ENCODE results near the gene RFC4. TPM values are rescaled to one million over a fixed set of nuclear protein-coding genes. Genes with fewer than 3 reads are reported as not detected.

RFC4 gene
- total RNA-seq, 2 experiments from 2014 or later = 75.2 to 77.6 TPM

- POLR2A ChIA-PET = no interaction called here
- no peak overlapping the region for H3K27ac Mint-ChIP-seq
- peaks cover 8% of the 10 kb centered on the region for H3K4me1 Mint-ChIP-seq
- H3K9me3 Mint-ChIP-seq = no peaks in the 10 kb centered on the region
- H3K27me3 Mint-ChIP-seq = no peaks in the 10 kb centered on the region
- no peak overlapping the region for H3K4me3 Mint-ChIP-seq
- peaks cover 7% of the 10 kb centered on the region for H3K36me3 Mint-ChIP-seq
- no peak for ATAC-seq (ENCODE audit: low read depth)
- no peak for DNase-seq
These were observed 27.1 kb downstream of the RFC4 start for GRCh38 chr3:186779204-186779603.

GRCh38 chr3:186775999-186776398 lies 30.3 kb downstream of the RFC4 start:
- no peak for DNase-seq
- H3K36me3 Mint-ChIP-seq = peaks cover 2% of the 10 kb centered on the region
- H3K27ac Mint-ChIP-seq = no peak overlapping the region
- no peaks in the 10 kb centered on the region for H3K9me3 Mint-ChIP-seq
- H3K4me3 Mint-ChIP-seq = no peak overlapping the region
- POLR2A ChIA-PET = no interaction called here
- H3K4me1 Mint-ChIP-seq = peaks cover 17% of the 10 kb centered on the region
- no peak for ATAC-seq (ENCODE audit: low read depth)
- no peaks in the 10 kb centered on the region for H3K27me3 Mint-ChIP-seq

DNA sequence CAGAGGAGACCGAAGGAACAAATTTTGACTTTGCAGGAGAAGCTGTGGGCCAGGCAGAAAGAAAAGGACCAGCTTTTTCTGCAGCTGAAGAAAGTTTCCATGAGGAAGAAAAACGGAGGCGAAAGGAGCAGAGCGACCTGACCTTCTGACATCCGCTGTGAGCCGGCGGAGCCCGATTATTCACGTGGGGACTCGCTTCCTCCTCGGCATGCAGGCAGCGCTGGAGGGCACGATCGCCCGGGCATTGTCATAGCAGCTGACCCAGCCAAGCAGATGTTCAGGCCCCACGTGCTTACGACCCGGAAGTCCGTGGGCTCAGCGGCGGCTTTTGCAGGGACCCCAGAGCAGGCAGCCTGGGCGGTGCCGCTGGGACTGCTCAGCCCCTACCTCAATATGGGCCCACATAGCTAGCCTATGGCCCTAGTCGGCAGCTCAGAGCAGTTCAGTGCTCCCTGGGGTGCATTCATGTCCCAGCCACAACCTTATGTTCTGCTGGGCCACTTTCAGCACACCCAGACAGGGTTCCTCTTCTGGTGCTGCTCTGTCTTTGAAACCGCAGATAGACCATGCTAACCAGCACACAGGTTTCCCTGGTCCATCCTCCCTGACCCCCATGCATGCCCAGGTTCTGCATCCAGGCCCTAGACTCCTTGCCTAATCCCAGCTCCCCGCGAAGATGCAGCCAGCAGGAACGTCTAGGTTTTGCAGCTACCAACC lies 33.4 kb downstream of the RFC4 start:
- no peaks in the 10 kb centered on the region for H3K9me3 Mint-ChIP-seq
- H3K4me3 Mint-ChIP-seq = peak overlapping the region; percentile 96
- H3K27ac Mint-ChIP-seq = peak overlapping the region; percentile 97
- POLR2A ChIA-PET = interaction anchor here (0.9 to 6.8 kb wide), 7 partner anchors 11 to 835 kb away, joined by 3 to 117 read pairs (median 5); partner anchors contain the start of genes EIF4A2 and TRA2B
- peak; percentile 96 for ATAC-seq (ENCODE audit: low read depth)
- peak; percentile 74 for DNase-seq
- H3K36me3 Mint-ChIP-seq = peaks cover 2% of the 10 kb centered on the region
- H3K4me1 Mint-ChIP-seq = peaks cover 17% of the 10 kb centered on the region
- H3K27me3 Mint-ChIP-seq = no peaks in the 10 kb centered on the region

DNA sequence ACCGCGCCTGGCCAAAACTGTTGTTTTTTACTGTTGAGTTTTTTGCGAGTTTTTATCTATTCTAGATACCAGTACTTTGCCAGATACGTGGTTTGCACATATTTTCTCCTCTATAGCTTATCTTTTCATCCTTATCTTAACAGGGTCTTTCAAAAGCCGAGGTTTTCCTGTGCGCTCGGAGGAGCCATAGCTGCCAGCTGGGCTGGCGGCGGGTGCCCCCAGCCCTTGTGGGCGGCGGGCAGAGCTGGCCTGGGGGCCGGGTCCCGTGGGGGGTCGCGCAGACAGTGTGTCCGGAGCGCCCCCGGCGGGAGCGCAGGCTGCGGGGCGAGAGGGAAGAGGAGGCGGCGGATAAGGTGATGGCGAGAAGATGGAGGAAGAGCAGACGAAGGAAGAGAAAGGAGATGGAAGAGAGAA lies 34.0 kb downstream of the RFC4 start:
- no peaks in the 10 kb centered on the region for H3K27me3 Mint-ChIP-seq
- POLR2A ChIA-PET = interaction anchor here (0.9 to 6.8 kb wide), 7 partner anchors 11 to 834 kb away, joined by 3 to 117 read pairs (median 5); partner anchors contain the start of genes EIF4A2 and TRA2B
- peaks cover 17% of the 10 kb centered on the region for H3K4me1 Mint-ChIP-seq
- ATAC-seq (ENCODE audit: low read depth) (peak; percentile 35), DNase-seq (peak; percentile 57)
- H3K9me3 Mint-ChIP-seq = no peaks in the 10 kb centered on the region
- peaks cover 2% of the 10 kb centered on the region for H3K36me3 Mint-ChIP-seq
- H3K4me3 Mint-ChIP-seq = peak overlapping the region; percentile 96
- peak overlapping the region; percentile 97 for H3K27ac Mint-ChIP-seq

- no peak overlapping the region for H3K4me3 Mint-ChIP-seq
- POLR2A ChIA-PET = no interaction called here
- no peak overlapping the region for H3K27ac Mint-ChIP-seq
- H3K9me3 Mint-ChIP-seq = no peaks in the 10 kb centered on the region
- no peaks in the 10 kb centered on the region for H3K4me1 Mint-ChIP-seq
- DNase-seq (no peak), ATAC-seq (ENCODE audit: low read depth) (no peak)
- no peaks in the 10 kb centered on the region for H3K27me3 Mint-ChIP-seq
- H3K36me3 Mint-ChIP-seq = peaks cover 3% of the 10 kb centered on the region
These were observed 45.3 kb downstream of the RFC4 start for GRCh38 chr3:186760897-186761447.

- Mint-ChIP-seq H3K27me3 (no peaks in the 10 kb centered on the region), H3K36me3 (peaks cover 2% of the 10 kb centered on the region), H3K27ac (no peak overlapping the region), H3K4me1 (no peaks in the 10 kb centered on the region), H3K4me3 (no peak overlapping the region), H3K9me3 (no peaks in the 10 kb centered on the region)
- ATAC-seq (ENCODE audit: low read depth) = no peak
- DNase-seq = no peak
- POLR2A ChIA-PET = no interaction called here
These were observed 46.0 kb downstream of the RFC4 start for GRCh38 chr3:186760141-186760833.

- H3K27ac Mint-ChIP-seq = no peak overlapping the region
- no peaks in the 10 kb centered on the region for H3K4me1 Mint-ChIP-seq
- POLR2A ChIA-PET = no interaction called here
- no peaks in the 10 kb centered on the region for H3K27me3 Mint-ChIP-seq
- DNase-seq = no peak
- H3K9me3 Mint-ChIP-seq = no peaks in the 10 kb centered on the region
- no peaks in the 10 kb centered on the region for H3K36me3 Mint-ChIP-seq
- ATAC-seq (ENCODE audit: low read depth) = no peak
- H3K4me3 Mint-ChIP-seq = no peak overlapping the region
These were observed 46.9 kb downstream of the RFC4 start for GRCh38 chr3:186759231-186759930.

DNA sequence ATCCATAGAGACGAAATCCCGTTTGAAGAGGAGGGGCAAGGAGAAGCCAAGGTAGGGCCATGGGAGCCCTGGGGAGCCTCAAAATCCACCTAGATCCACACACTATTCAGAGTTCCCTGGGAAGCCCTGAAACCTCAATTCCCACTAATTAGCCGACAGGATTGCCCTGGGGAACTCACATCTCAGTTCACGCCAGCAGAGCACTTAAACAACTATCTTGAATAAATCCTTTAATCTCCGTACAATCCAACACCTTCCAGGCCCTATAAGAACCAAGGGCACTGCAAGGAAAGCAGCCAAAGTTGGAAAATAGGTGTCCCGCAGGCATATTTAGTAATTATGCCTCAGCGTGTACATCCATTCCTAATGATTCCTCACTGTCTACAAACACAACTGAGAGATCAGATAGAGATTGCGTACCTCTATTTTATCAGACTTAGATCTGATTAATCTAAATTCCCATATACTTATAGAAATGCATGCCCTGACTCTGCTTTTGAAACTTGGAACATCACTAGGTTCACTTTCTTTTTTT lies 48.5 kb downstream of the RFC4 start:
- DNase-seq (no peak), ATAC-seq (ENCODE audit: low read depth) (no peak)
- H3K4me3 Mint-ChIP-seq = no peak overlapping the region
- H3K27ac Mint-ChIP-seq = no peak overlapping the region
- H3K9me3 Mint-ChIP-seq = no peaks in the 10 kb centered on the region
- H3K27me3 Mint-ChIP-seq = no peaks in the 10 kb centered on the region
- H3K36me3 Mint-ChIP-seq = no peaks in the 10 kb centered on the region
- POLR2A ChIA-PET = no interaction called here
- H3K4me1 Mint-ChIP-seq = peaks cover 3% of the 10 kb centered on the region

- no peak for DNase-seq
- H3K27ac Mint-ChIP-seq = no peak overlapping the region
- no peaks in the 10 kb centered on the region for H3K36me3 Mint-ChIP-seq
- POLR2A ChIA-PET = no interaction called here
- no peak overlapping the region for H3K4me3 Mint-ChIP-seq
- H3K4me1 Mint-ChIP-seq = peaks cover 3% of the 10 kb centered on the region
- H3K9me3 Mint-ChIP-seq = no peaks in the 10 kb centered on the region
- no peaks in the 10 kb centered on the region for H3K27me3 Mint-ChIP-seq
- ATAC-seq (ENCODE audit: low read depth) = no peak
These were observed 49.1 kb downstream of the RFC4 start for GRCh38 chr3:186757214-186757613.

GRCh38 chr3:186754871-186755270 lies 51.4 kb downstream of the RFC4 start:
- Mint-ChIP-seq H3K4me3 (no peak overlapping the region), H3K27me3 (peaks cover 3% of the 10 kb centered on the region), H3K4me1 (peaks cover 3% of the 10 kb centered on the region), H3K36me3 (no peaks in the 10 kb centered on the region), H3K27ac (no peak overlapping the region), H3K9me3 (no peaks in the 10 kb centered on the region)
- ATAC-seq (ENCODE audit: low read depth) = no peak
- POLR2A ChIA-PET = no interaction called here
- DNase-seq = no peak

DNA sequence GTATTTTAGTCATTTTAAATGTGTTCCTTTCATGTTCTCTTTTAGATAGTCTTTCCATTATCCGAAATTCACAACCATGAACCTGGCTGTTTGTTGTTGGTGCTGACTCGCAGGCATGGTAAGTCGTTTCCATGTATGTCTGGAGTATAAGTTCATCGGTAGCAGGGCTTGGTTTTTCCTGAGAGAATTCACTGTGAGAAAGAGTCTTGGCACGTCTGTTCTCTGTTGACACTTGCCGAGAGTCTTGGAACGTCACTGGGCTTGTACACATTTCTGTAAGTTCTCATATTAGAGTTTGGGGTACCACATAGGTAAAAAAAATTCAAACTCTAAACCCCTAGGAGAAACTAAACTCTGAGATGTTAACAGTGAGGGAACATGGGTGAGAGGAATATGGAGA lies 52.3 kb downstream of the RFC4 start:
- ATAC-seq (ENCODE audit: low read depth) = no peak
- POLR2A ChIA-PET = no interaction called here
- peaks cover 3% of the 10 kb centered on the region for H3K4me1 Mint-ChIP-seq
- H3K27ac Mint-ChIP-seq = no peak overlapping the region
- no peaks in the 10 kb centered on the region for H3K9me3 Mint-ChIP-seq
- H3K36me3 Mint-ChIP-seq = no peaks in the 10 kb centered on the region
- peaks cover 3% of the 10 kb centered on the region for H3K27me3 Mint-ChIP-seq
- DNase-seq = no peak
- H3K4me3 Mint-ChIP-seq = no peak overlapping the region

DNA sequence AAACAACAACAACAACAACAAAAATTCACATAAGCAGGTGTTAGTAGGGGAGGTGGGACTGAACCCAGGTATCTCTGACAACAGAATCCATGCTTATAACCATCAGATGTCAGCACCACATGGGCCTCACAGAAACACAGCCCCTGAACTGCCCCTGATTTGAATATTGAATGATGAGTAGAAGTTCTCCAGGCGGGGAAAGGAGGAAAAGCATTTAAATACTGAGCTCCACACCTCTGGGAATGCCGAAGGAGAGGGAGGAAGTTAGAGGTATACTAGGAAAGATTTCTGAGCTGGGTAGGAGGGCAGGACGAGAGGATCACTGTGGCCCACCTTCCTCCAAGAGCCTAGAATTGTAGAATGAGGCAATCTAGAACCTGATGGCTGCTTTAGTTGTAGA lies 54.8 kb downstream of the RFC4 start:
- DNase-seq = no peak
- peaks cover 3% of the 10 kb centered on the region for H3K27me3 Mint-ChIP-seq
- no peak overlapping the region for H3K27ac Mint-ChIP-seq
- POLR2A ChIA-PET = no interaction called here
- no peaks in the 10 kb centered on the region for H3K9me3 Mint-ChIP-seq
- H3K4me1 Mint-ChIP-seq = peaks cover 8% of the 10 kb centered on the region
- no peaks in the 10 kb centered on the region for H3K36me3 Mint-ChIP-seq
- no peak overlapping the region for H3K4me3 Mint-ChIP-seq
- ATAC-seq (ENCODE audit: low read depth) = no peak

- ATAC-seq (ENCODE audit: low read depth) = no peak
- DNase-seq = no peak
- Mint-ChIP-seq H3K4me3 (no peak overlapping the region), H3K4me1 (peaks cover 12% of the 10 kb centered on the region), H3K36me3 (peaks cover 2% of the 10 kb centered on the region), H3K9me3 (no peaks in the 10 kb centered on the region), H3K27ac (no peak overlapping the region), H3K27me3 (peaks cover 3% of the 10 kb centered on the region)
- POLR2A ChIA-PET = no interaction called here
These were observed 56.0 kb downstream of the RFC4 start for GRCh38 chr3:186750316-186750715.

Data from activated naive CD8-positive, alpha-beta T cell treated with anti-CD3 and anti-CD28 coated beads, Interleukin-2, amount 10 ng/mL, durations not matched to agents 7 days and 5 days (primary cell).